Measurements from ENCODE around the gene TRIM40.
"Not testable (repeated sequence)": the region's sequence is repeated elsewhere in the genome, so short reads cannot be mapped to it uniquely, and the experiment has no call there.

TRIM40 gene

DNA sequence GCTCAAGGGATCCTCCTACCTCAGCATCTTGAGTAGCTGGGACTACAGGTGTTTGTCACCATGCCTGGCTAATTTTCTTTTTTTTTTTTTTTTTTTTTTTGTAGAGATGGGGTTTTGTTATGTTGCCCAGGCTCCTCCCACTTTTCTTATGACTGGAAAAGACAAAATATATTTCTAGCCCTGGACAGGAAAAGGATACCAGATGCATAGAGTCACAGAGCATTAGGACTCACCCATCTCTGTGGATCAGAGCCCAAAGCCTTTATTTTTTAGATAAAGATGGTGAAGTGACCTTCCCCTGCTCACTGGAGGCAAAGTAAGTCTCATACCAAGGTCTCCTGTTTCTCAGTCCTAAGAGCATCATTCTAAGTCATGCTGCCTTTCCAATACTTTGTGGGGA, 21.6 kb downstream of the TRIM40 start:
- Mint-ChIP-seq H3K4me3 (no peak overlapping the region), H3K4me1 (ENCODE audit: low read depth in 2 of 2) (peaks cover 0 to 5% of the 10 kb centered on the region in 2 donors), H3K27ac (no peak overlapping the region), H3K9me3 (no peaks in the 10 kb centered on the region), H3K36me3 (ENCODE audit: insufficient read depth) (no peaks in the 10 kb centered on the region), H3K27me3 (peaks cover 56 to 88% of the 10 kb centered on the region in 2 donors)
- DNase-seq (no peak), ATAC-seq (replicated peaks) (no peak)

DNA sequence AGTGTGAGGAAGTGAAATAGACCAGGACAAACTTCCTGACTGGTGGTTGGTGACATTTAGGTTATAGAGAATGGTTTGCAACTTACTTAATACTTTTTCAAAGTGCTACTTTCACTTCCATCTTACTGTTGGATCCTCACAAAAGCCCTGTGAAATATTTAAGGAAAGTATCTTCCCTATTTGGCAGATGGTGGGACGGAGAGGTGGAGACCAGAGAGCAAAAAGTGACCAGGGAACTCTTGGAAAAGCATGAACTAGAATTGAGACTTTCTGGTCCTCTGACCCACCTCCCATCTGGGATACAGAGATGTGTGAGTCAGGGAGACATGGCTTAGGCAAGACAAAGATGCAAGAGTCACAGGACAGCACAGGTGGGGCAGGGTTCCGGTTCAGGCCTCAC, 22.1 kb downstream of the TRIM40 start:
- no peak overlapping the region for H3K4me3 Mint-ChIP-seq
- H3K9me3 Mint-ChIP-seq, result no peaks in the 10 kb centered on the region
- no peak overlapping the region for H3K27ac Mint-ChIP-seq
- no peak for ATAC-seq (replicated peaks)
- peaks cover 56 to 85% of the 10 kb centered on the region in 2 donors for H3K27me3 Mint-ChIP-seq
- peaks cover 0 to 7% of the 10 kb centered on the region in 2 donors for H3K4me1 Mint-ChIP-seq (ENCODE audit: low read depth in 2 of 2)
- no peaks in the 10 kb centered on the region for H3K36me3 Mint-ChIP-seq (ENCODE audit: insufficient read depth)
- no peak for DNase-seq

DNA sequence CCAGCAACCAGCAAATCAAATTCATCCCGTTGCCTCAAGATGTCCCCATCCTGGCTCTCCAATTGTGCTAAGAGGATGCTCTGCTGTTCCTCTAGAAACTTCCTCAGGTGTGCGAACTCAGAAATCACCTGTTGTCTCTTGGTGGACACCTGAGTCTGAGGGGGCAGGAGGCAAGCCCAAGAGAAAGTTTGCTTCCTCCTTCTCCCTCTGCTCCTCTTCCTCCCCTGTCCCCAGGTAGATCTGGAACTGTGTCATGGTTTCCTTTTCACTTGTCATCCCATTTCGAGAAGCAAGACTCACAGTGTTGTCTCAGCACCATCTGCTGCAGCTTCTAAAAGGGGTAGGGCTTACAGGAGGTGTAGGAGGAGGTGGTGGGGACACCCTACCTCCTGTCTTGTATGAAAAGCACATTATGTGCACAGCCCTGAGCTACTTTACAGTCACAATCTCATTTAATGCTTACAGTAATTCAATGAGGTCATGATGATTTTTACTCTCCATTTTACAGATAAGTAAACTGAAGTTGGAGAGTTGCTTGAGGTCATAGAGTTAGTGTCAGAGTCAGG, 22.6 kb downstream of the TRIM40 start:
- H3K27ac Mint-ChIP-seq, result no peak overlapping the region
- peaks cover 53 to 85% of the 10 kb centered on the region in 2 donors for H3K27me3 Mint-ChIP-seq
- peaks cover 0 to 10% of the 10 kb centered on the region in 2 donors for H3K4me1 Mint-ChIP-seq (ENCODE audit: low read depth in 2 of 2)
- no peak overlapping the region for H3K4me3 Mint-ChIP-seq
- no peaks in the 10 kb centered on the region for H3K9me3 Mint-ChIP-seq
- DNase-seq (no peak), ATAC-seq (replicated peaks) (no peak)
- no peaks in the 10 kb centered on the region for H3K36me3 Mint-ChIP-seq (ENCODE audit: insufficient read depth)

DNA sequence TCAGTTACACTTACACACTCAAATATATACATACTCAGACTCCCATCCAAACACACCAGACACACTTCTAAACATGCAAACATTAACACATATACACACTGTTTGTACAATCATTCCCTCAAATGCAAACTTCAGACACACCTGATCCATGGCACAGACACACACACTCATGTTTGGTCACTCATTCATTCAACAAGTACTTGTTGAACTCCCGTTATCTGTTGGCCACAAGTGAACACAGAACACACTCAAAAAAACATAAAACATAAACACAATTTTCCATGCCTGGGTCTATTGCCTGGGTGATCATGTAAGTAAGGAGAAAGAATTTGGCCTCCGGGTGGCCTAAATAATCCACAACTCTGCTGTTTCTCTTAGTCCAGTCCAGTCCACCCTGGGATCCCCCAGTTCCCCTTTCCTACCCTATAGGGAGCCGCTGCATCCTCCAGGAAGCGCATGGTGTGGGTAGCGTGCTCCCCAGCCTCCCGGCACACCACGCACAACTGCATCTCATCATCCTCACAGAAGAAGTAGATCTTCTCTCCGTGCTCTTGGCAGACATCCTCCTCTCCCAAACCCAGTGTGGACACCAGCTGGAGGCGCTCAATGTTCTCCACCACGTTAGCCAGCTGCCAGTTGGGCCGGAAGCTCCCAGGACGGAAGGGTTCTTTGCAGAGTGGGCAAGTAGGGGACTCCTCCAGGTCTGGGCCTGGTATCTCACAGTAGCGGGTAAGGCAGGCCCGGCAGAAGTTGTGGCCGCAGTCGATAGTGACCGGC, 24.3 kb downstream of the TRIM40 start:
- Mint-ChIP-seq H3K4me1 (ENCODE audit: low read depth in 2 of 2) (peaks cover 0 to 10% of the 10 kb centered on the region in 2 donors), H3K27ac (no peak overlapping the region), H3K4me3 (no peak overlapping the region), H3K36me3 (ENCODE audit: insufficient read depth) (no peaks in the 10 kb centered on the region), H3K9me3 (no peaks in the 10 kb centered on the region), H3K27me3 (peaks cover 49 to 85% of the 10 kb centered on the region in 2 donors)
- no peak for DNase-seq
- ATAC-seq (replicated peaks), result no peak

DNA sequence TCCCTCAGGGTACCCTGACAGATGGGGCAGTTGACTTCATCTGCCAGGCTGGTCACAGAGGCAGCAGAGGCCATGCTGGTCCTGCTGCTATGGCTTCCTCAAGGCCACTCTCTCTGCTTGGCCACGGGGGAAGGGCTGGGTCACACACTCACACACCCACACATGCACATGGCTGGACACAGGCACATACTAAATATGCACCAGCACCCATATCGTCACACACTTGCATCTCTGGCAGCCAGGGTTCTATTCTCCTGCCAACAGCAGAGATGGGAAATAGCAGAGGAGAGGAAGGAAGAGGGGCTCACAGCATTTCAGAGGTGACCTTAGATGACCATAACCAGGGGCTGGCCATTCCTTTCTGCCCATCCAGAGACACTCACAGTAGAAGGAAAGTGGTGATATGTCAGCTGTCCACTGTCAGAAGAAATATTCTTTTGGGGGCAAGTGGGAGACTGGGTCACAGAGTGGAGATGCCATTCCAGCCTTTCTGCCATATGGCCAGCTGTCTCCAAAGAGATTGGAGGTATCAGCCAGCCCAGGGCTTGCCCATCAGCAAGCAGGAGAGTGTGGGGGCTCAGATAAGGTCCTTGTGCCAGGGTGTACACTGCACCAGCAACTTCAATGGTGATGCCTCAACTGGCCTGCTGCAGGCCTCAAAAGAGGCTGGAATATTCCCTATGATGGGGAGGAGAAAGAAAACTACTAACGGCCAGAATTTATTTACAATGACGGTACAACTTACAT, 25.0 kb downstream of the TRIM40 start, which contains the start of gene TRIM10:
TRIM10 (minus strand) TSS at position 427 of the 747 bp plus-strand sequence; CDS start at position 74, 353 bp downstream.
- no peak within 1 kb of the TSS for H3K4me3 Mint-ChIP-seq

DNA sequence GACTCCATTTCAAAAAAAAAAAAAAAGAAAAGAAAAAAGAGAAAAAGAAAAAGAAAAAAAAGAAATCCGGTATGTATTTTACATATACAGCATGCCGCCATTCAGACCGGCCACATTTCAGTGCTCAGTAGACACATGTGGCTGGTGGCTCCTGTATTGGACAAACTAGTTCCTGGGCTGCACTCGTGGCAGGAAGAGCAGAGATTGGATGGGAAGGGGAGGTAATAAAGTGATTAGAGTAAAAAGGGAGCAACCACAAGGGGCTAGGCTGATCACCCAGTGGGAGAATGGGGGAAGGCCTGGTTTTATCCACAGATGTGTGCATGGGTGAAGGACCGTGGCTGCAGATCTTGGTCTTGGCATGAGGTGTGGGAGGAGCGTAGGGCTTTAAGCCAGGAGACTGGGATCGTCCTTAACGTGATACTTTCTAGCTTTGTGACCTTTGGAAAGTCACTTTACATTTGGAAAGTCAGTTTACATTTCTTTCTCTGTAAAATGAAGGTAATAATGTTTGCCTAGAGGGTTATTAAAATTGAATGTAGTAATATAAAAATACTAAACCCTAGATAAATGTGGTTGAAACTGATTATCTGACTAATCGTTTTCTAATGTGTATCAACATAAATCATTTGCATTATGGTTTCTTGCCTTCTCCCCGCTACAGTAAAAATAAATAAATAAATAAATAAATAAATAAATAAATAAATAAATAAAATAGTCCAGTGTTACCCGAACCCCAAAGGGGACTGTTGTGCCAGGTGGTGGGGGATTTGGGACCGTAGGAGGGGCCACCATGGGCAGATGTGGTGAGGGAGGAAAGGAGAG, 26.5 kb downstream of the TRIM40 start:
- peaks cover 44 to 85% of the 10 kb centered on the region in 2 donors for H3K27me3 Mint-ChIP-seq
- DNase-seq (no peak), ATAC-seq (replicated peaks) (no peak)
- H3K4me1 Mint-ChIP-seq (ENCODE audit: low read depth in 2 of 2), result peaks cover 0 to 10% of the 10 kb centered on the region in 2 donors
- no peak overlapping the region for H3K27ac Mint-ChIP-seq
- no peaks in the 10 kb centered on the region for H3K36me3 Mint-ChIP-seq (ENCODE audit: insufficient read depth)
- H3K9me3 Mint-ChIP-seq, result no peaks in the 10 kb centered on the region
- peak overlapping the region in 1 of 2 donors; percentile 6 for H3K4me3 Mint-ChIP-seq

More for the DNA sequence above, 25.0 kb downstream of the TRIM40 start, which contains the start of gene TRIM10:
- ATAC-seq (replicated peaks) (no peak), DNase-seq (no peak)
- Mint-ChIP-seq H3K9me3 (no peaks in the 10 kb centered on the region), H3K27ac (no peak within 1 kb of the TSS), H3K27me3 (peaks cover 41 to 83% of the 10 kb centered on the region in 2 donors), H3K4me1 (ENCODE audit: low read depth in 2 of 2) (peaks cover 0 to 10% of the 10 kb centered on the region in 2 donors), H3K36me3 (ENCODE audit: insufficient read depth) (no peaks in the 10 kb centered on the region)

DNA sequence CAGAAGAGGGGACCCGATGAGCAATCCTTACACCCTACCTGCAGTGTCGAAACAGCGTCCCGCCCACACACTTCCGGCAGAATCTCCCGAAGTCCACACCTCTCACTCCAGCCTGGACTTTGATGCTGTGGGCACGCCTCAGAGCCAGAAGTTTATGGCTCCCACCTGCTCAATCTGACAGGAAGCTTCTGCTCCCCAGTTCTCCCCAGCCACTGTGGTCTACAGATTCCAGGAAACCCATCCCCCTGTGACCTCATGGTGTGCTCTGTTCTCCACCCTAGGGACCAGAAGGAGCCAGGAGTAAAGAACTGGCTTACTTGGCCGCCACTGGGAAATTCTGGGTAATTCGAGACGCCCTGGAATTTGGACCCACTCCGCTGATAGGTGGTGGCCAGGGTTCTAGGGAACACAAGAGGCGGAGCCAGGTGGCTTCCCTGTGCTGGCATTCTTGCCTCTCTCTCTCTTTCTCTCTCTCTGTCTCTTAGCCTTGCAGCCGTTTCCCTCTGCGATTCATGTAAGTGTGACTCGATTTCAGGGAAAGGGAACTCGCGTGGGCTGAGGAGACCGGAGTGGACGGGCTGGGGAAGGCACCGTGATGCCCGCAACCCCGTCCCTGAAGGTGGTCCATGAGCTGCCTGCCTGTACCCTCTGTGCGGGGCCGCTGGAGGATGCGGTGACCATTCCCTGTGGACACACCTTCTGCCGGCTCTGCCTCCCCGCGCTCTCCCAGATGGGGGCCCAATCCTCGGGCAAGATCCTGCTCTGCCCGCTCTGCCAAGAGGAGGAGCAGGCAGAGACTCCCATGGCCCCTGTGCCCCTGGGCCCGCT, 27.4 kb downstream of the TRIM40 start, which contains the start of gene TRIM15:
TRIM15 (plus strand) TSS at position 457 of the 828 bp plus-strand sequence; CDS start at position 596, 139 bp downstream.
- no peaks in the 10 kb centered on the region for H3K9me3 Mint-ChIP-seq
- no peak within 1 kb of the TSS for H3K27ac Mint-ChIP-seq
- H3K4me1 Mint-ChIP-seq (ENCODE audit: low read depth in 2 of 2), result peaks cover 0 to 10% of the 10 kb centered on the region in 2 donors
- DNase-seq, result no peak
- H3K36me3 Mint-ChIP-seq (ENCODE audit: insufficient read depth), result no peaks in the 10 kb centered on the region
- H3K4me3 Mint-ChIP-seq, result peak within 1 kb of the TSS in 1 of 2 donors; percentile 6
- ATAC-seq (replicated peaks), result peak; percentile 36
- H3K27me3 Mint-ChIP-seq, result peaks cover 47 to 88% of the 10 kb centered on the region in 2 donors

DNA sequence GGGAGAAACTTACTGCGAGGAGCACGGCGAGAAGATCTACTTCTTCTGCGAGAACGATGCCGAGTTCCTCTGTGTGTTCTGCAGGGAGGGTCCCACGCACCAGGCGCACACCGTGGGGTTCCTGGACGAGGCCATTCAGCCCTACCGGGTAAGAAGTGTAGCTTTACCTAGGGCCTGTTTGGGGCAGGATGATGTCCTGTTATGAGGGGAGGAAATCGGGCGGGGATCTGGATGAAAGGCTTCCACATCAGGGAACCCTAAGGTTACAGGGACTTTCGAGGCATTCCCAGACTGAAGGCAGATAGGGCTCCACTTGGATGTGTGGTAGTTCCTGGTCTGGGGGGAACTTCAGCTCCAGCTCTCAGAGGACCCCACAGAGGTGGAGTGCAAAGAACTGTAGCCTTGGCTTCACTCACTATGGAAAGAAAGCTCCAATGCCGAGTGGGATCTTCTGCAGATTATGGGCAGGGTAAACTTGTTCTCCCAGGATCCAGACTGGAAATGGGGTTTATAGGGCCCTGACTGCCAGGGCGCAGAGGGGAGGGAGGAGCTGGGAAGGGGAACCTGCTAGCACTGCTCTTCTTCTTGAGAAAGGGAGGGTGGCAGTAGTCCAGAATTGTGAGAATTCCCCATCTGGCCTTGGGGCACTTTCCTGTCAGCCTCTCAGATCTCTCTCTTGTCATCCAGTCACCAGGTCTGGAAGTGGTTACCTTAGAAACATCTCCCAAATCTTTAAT, 28.1 kb downstream of the TRIM40 start:
- no peak for ATAC-seq (replicated peaks)
- DNase-seq, result no peak

DNA sequence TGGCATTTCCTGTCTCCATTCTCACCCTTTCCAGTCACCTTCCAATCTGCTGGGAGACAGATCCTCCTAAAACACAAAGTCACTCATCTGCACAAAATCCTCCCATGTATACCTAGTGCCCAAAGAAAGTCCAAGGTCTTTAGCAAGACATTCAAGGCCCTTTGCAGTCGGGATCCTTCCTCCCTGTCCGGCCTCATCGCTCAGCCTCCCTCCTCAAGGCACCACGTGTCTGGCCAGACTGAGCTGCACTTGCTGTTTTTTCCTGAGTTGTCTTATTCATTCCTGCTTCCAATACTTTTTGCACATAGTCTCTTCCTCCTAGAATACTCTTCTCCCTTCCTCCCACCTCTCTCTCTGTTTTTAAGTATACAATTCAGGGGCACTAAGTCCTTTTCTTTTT, 28.8 kb downstream of the TRIM40 start:
- DNase-seq (no peak), ATAC-seq (replicated peaks) (no peak)
- Mint-ChIP-seq H3K4me1 (ENCODE audit: low read depth in 2 of 2) (peaks cover 0 to 5% of the 10 kb centered on the region in 2 donors), H3K27me3 (peaks cover 46 to 88% of the 10 kb centered on the region in 2 donors), H3K9me3 (no peaks in the 10 kb centered on the region), H3K4me3 (no peak overlapping the region), H3K27ac (no peak overlapping the region), H3K36me3 (ENCODE audit: insufficient read depth) (no peaks in the 10 kb centered on the region)

More for the DNA sequence above, 28.1 kb downstream of the TRIM40 start:
- Mint-ChIP-seq H3K36me3 (ENCODE audit: insufficient read depth) (no peaks in the 10 kb centered on the region), H3K4me1 (ENCODE audit: low read depth in 2 of 2) (peaks cover 0 to 5% of the 10 kb centered on the region in 2 donors), H3K4me3 (no peak overlapping the region), H3K27ac (no peak overlapping the region), H3K27me3 (peaks cover 48 to 88% of the 10 kb centered on the region in 2 donors), H3K9me3 (no peaks in the 10 kb centered on the region)

DNA sequence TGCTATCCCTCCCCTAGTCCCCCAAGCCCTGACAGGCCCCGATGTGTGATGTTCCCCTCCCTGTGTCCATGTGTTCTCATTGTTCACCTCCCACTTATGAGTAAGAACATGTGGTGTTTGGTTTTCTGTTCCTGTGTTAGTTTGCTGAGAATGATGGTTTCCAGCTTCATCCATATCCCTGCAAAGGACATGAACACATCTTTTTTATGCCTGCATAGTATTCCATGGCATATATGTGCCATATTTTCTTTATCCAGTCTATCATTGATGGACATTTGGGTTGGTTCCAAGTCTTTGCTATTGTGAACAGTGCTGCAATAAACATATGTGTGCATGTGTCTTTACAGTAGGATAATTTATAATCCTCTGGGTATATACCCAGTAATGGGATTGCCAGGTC, 29.3 kb downstream of the TRIM40 start:
- not testable (repeated sequence) for H3K27ac Mint-ChIP-seq; ATAC-seq (replicated peaks); H3K36me3 Mint-ChIP-seq (ENCODE audit: insufficient read depth); H3K4me3 Mint-ChIP-seq; DNase-seq; H3K9me3 Mint-ChIP-seq; H3K4me1 Mint-ChIP-seq (ENCODE audit: low read depth in 2 of 2)
- H3K27me3 Mint-ChIP-seq, result peaks cover 46 to 88% of the 10 kb centered on the region in 2 donors

DNA sequence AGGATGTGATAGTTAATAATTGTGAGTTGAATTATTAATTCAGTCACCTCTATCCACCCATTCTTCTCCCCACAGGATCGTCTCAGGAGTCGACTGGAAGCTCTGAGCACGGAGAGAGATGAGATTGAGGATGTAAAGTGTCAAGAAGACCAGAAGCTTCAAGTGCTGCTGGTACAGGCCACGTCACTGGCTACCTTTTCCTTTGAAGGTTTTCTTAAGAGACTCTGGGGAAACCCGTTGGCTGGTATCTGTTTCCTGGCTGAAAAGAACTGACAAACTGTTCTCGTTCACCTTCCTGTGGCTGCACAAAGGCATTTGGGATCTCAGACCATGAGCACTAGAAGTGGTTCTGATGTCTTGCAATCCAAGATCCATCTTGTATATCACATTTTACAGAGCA, 31.2 kb downstream of the TRIM40 start:
- no peak overlapping the region for H3K27ac Mint-ChIP-seq
- no peaks in the 10 kb centered on the region for H3K9me3 Mint-ChIP-seq
- H3K27me3 Mint-ChIP-seq, result peaks cover 59 to 93% of the 10 kb centered on the region in 2 donors
- H3K4me1 Mint-ChIP-seq (ENCODE audit: low read depth in 2 of 2), result peaks cover 0 to 10% of the 10 kb centered on the region in 2 donors
- no peak overlapping the region for H3K4me3 Mint-ChIP-seq
- H3K36me3 Mint-ChIP-seq (ENCODE audit: insufficient read depth), result no peaks in the 10 kb centered on the region
- DNase-seq (no peak), ATAC-seq (replicated peaks) (no peak)

All from effector memory CD8-positive, alpha-beta T cell (primary cell).